ENCODE results near the gene RAB27B.

- TF ChIP-seq POLR2A (IDR thresholded peaks at IDR 0.05) = no peak
- no peak for TF ChIP-seq CTCF (IDR thresholded peaks at IDR 0.05 in 8 of 11, conservative IDR thresholded peaks at IDR 0.05 in 3 of 11)
- no peak for TF ChIP-seq POLR2AphosphoS5 (IDR thresholded peaks at IDR 0.05)
These were observed 76.3 kb downstream of the RAB27B start for GRCh38 chr18:54904581-54904980.
